A673 (cell line): ENCODE data around the gene CDH4.

ENCODE experiments used
- CTCF ChIP-seq: fragments of 300-800, 200-600 bp; sonication (generic); conservative IDR thresholded peaks from 2 replicates; pipeline ENCODE4 v1.5.1; 2017; ENCODE audit warnings: low read depth, mild to moderate bottlenecking, antibody characterized with exemption, low read length, moderate library complexity, mixed read lengths
- EZH2 ChIP-seq: fragments of 200-600 bp; sonication (generic); IDR thresholded peaks from 2 replicates; pipeline ENCODE4 v1.6.1; 2017; ENCODE audit warnings: borderline replicate concordance, low read depth, mild to moderate bottlenecking, mixed read lengths, antibody characterized with exemption, low read length; ENCODE audit not compliant: poor library complexity, severe bottlenecking

GRCh38 chr20:61223121-61223520 is 28.9 kb upstream of the CDH4 start:
- TF ChIP-seq CTCF, result no peak
- TF ChIP-seq EZH2, result no peak
